Adrenal gland (tissue), 12 donors: ENCODE results near the gene KAT7. TPM values are rescaled to one million over a fixed set of nuclear protein-coding genes. Genes with fewer than 3 reads are reported as not detected.

ENCODE experiments used
- DNase-seq, 7 donors: peaks; one replicate each; pipeline ENCODE4 v3.0.0-alpha.2; 2019 to 2020
- H3K27ac ChIP-seq, 5 donors: fragments of 200-600 bp; sonication (generic) in 4 of 5; 1 replicate in 3 of 5; 2 replicates in 2 of 5; pipeline versions ENCODE4 v1.5.1 to v1.8.0; 2016 to 2020; ENCODE audit warnings: mild to moderate bottlenecking in 1 of 5
- H3K27me3 ChIP-seq: fragments of 200-600 bp; 2 replicates; pipeline ENCODE4 v1.8.0; 2021
- H3K36me3 ChIP-seq, 2 donors: fragments of 200-600 bp; replicated peaks in 1 of 2; 1 replicate in 1 of 2; 2 replicates in 1 of 2; pipeline versions ENCODE4 v1.5.1 to v1.8.0; 2018 to 2022
- H3K4me1 ChIP-seq, 2 donors: fragments of 200-600 bp; replicated peaks in 1 of 2; 1 replicate in 1 of 2; 2 replicates in 1 of 2; pipeline versions ENCODE4 v1.5.1 to v1.8.0; 2018 to 2021
- H3K4me3 ChIP-seq, 4 donors: fragments of 200-600 bp; sonication (generic) in 3 of 4; one replicate each; pipeline ENCODE4 v1.5.1; 2016 to 2018
- H3K9me3 ChIP-seq, 3 donors: fragments of 200-600 bp; sonication (generic) in 1 of 3; replicated peaks in 1 of 3; 1 replicate in 2 of 3; 2 replicates in 1 of 3; pipeline versions ENCODE4 v1.5.1 to v1.8.0; 2016 to 2021
- CTCF ChIP-seq, 6 experiments: fragments of 450-650 bp in 4 of 6; fragments of 200-600 bp in 2 of 6; sonication (generic) in 1 of 6; IDR thresholded peaks; 1 replicate in 5 of 6; 2 replicates in 1 of 6; pipeline versions ENCODE4 v1.5.1 to v1.8.0; 2016 to 2021; ENCODE audit warnings: antibody characterized with exemption in 6 of 6, mild to moderate bottlenecking in 2 of 6, moderate library complexity in 1 of 6
- POLR2A ChIP-seq, 2 donors: fragments of 450-650 bp; IDR thresholded peaks; one replicate each; pipeline ENCODE4 v1.6.1; 2017; ENCODE audit warnings: antibody characterized with exemption in 2 of 2, mild to moderate bottlenecking in 2 of 2, moderate library complexity in 1 of 2
- WGBS, 4 donors: extraction: QIAGEN DNeasy Blood & Tissue Kit in 2 of 4; methylation state at CpG; one replicate each; pipeline versions ENCODE4 v1.1.5 to v1.1.7; 2013 to 2017; 5-methylcytosine and 5-hydroxymethylcytosine counted together
- intact Hi-C, 2 donors: fragments of 100-400 bp; cut with DNase I; formaldehyde crosslinking; loops; one replicate each; pipeline versions ENCODE4 v1.14.1 to v1.15.0; 2022 to 2023
- polyA plus RNA-seq, 3 donors: library from polyadenylated mRNA; stranded (reverse); fragments of 200-250 nt in 2 of 3; fragments of 350-450 nt in 1 of 3; fragmentation: Illumina TruSeq in 1 of 3; extraction: RNeasy Lipid Tissue Mini Kit (QIAGEN cat#74804) in 1 of 3; gene quantifications; one replicate each; pipeline ENCODE4 v1.2.3, GENCODE V29; 2013 to 2014
- total RNA-seq, 9 donors: library from RNA; depleted of rRNA in 4 of 9; stranded (reverse); fragments of >200 nt in 4 of 9; fragments of 120-200 nt in 1 of 9; fragmentation: NEBNext Ultra II Directional in 1 of 9; extraction: Animal tissue kit (Norgen Biotek cat#: 25700) in 1 of 9; gene quantifications; one replicate each; pipeline versions ENCODE4 v1.1.0 to v1.2.4, GENCODE V29; 2013 to 2023
- donor health status: healthy with polysubstance abuse.
- donor health status: Bipolar disorder and iron deficiency.
- donor health status: DM: yes; HTN: yes; CAD: no.
- donor health status: DM: no; HTN: no; CAD: no.
- donor health status: DM: no; HTN: no; CAD: no.
- donor health status: DM: yes; HTN: yes; CAD: no.

The KAT7 gene
- total and polyA plus RNA-seq, 12 donors, result 5.2 to 54.7 (median 39.8) TPM

- TF ChIP-seq POLR2A (IDR thresholded peaks at IDR 0.05) (no peak), CTCF (IDR thresholded peaks at IDR 0.05) (no peak)
- intact Hi-C loops, result loop anchor here in 1 of 2 donors (5.0 kb wide), 1 partner anchor 123 kb away; the partner anchor contains the start of gene DLX3
- DNase-seq, result no peak
- peaks cover 4% of the 10 kb centered on the region for H3K27me3 ChIP-seq
- H3K4me3 ChIP-seq, result no peak overlapping the region
- 55 to 58% (median 57%) methylated on average over 3 of the region's 3 CpGs for WGBS, 4 donors
- H3K9me3 ChIP-seq, result no peaks in the 10 kb centered on the region
- no peaks in the 10 kb centered on the region for H3K36me3 ChIP-seq
- H3K27ac ChIP-seq, result no peak overlapping the region
- H3K4me1 ChIP-seq, result no peaks in the 10 kb centered on the region
Observed at GRCh38 chr17:49873926-49874325, 85.4 kb downstream of the KAT7 start.

GRCh38 chr17:49874911-49875310 lies 86.4 kb downstream of the KAT7 start:
- Histone ChIP-seq H3K4me1 (no peaks in the 10 kb centered on the region), H3K36me3 (no peaks in the 10 kb centered on the region), H3K4me3 (no peak overlapping the region), H3K9me3 (no peaks in the 10 kb centered on the region), H3K27ac (no peak overlapping the region), H3K27me3 (peaks cover 8% of the 10 kb centered on the region)
- DNase-seq, result no peak
- TF ChIP-seq POLR2A (IDR thresholded peaks at IDR 0.05) (no peak), CTCF (IDR thresholded peaks at IDR 0.05) (no peak)
- intact Hi-C loops, result loop anchor here in 1 of 2 donors (5.0 kb wide), 1 partner anchor 122 kb away; the partner anchor contains the start of gene DLX3
- WGBS, 4 donors, result 53 to 84% (median 71%) methylated on average over 2 of the region's 2 CpGs

- intact Hi-C loops, result no loop called here
- 64 to 72% (median 65%) methylated on average over 9 of the region's 9 CpGs for WGBS, 4 donors
- peaks cover 12% of the 10 kb centered on the region for H3K27me3 ChIP-seq
Observed at GRCh38 chr17:49875685-49876084, 87.2 kb downstream of the KAT7 start.

More at GRCh38 chr17:49875685-49876084, 87.2 kb downstream of the KAT7 start:
- H3K36me3 ChIP-seq, result no peaks in the 10 kb centered on the region
- no peaks in the 10 kb centered on the region for H3K4me1 ChIP-seq
- no peaks in the 10 kb centered on the region for H3K9me3 ChIP-seq
- H3K4me3 ChIP-seq, result no peak overlapping the region
- no peak for DNase-seq
- no peak for TF ChIP-seq CTCF (IDR thresholded peaks at IDR 0.05)
- no peak for TF ChIP-seq POLR2A (IDR thresholded peaks at IDR 0.05)
- H3K27ac ChIP-seq, result no peak overlapping the region
